B cell (primary cell): ENCODE results near the gene FCER1A. TPM values are rescaled to one million over a fixed set of nuclear protein-coding genes. Genes with fewer than 3 reads are reported as not detected.

Source experiments
- ATAC-seq: fragments of 200-7000 bp; cut with Tn5 transposase; one replicate; pipeline ENCODE4 v1.10.0; 2021; ENCODE audit warnings: low read depth, mild to moderate bottlenecking, moderate number of reproducible peaks, moderate library complexity
- CTCF ChIA-PET: fragments of 350-600 bp; sonication (Branson Sonifier 250); formaldehyde crosslinking; loops from one replicate; lab custom pipeline; 2021; ENCODE audit warnings: antibody characterized with exemption, inconsistent platforms; lab: Charles Lee
- POLR2A ChIA-PET: fragments of 350-600 bp; sonication (Branson Sonifier 250); formaldehyde crosslinking; loops from one replicate; lab custom pipeline; 2021; ENCODE audit warnings: antibody characterized with exemption; lab: Charles Lee
- DNase-seq: peaks from one replicate; pipeline ENCODE4 v3.0.0; 2013
- H2AFZ ChIP-seq: 2 replicates; pipeline ENCODE4 v1.6.1; 2012; ENCODE audit warnings: mild to moderate bottlenecking, low read depth, low read length; ENCODE audit not compliant: insufficient read depth, poor library complexity, severe bottlenecking
- H3K27ac ChIP-seq, 2 donors: 1 replicate in 1 of 2; 2 replicates in 1 of 2; pipeline ENCODE4 v1.5.1; 2012 to 2013; ENCODE audit warnings: low read length in 2 of 2, mild to moderate bottlenecking in 2 of 2, moderate library complexity in 1 of 2
- H3K27me3 ChIP-seq, 4 experiments: fragments of 200-600 bp in 1 of 4; sonication (generic) in 1 of 4; replicated peaks in 1 of 4; 1 replicate in 2 of 4; 2 replicates in 2 of 4; pipeline versions ENCODE4 v1.6.1 to v1.7.0; 2013 to 2016; ENCODE audit warnings: low read length in 3 of 4, mild to moderate bottlenecking in 2 of 4, mixed read lengths in 1 of 4, moderate library complexity in 1 of 4; ENCODE audit not compliant: insufficient read depth in 4 of 4, control insufficient read depth in 3 of 4; ENCODE audit errors: control extremely low read depth in 1 of 4
- H3K36me3 ChIP-seq, 2 experiments: replicated peaks in 1 of 2; 1 replicate in 1 of 2; 2 replicates in 1 of 2; pipeline versions ENCODE4 v1.6.1 to v1.7.1; 2013; ENCODE audit warnings: low read length in 1 of 2; ENCODE audit not compliant: insufficient read depth in 2 of 2, control insufficient read depth in 1 of 2; ENCODE audit errors: control extremely low read depth in 1 of 2, extremely low read depth in 1 of 2
- H3K4me1 ChIP-seq, 2 donors: fragments of 200-600 bp in 1 of 2; sonication (generic) in 1 of 2; 1 replicate in 1 of 2; 2 replicates in 1 of 2; pipeline versions ENCODE4 v1.5.1 to v1.6.1; 2013 to 2017; ENCODE audit warnings: low read length in 2 of 2; ENCODE audit not compliant: control insufficient read depth in 2 of 2, insufficient read depth in 2 of 2
- H3K4me2 ChIP-seq: replicated peaks from 2 replicates; pipeline ENCODE3; 2012; ENCODE audit warnings: mild to moderate bottlenecking, low read depth, low read length; ENCODE audit not compliant: poor library complexity, severe bottlenecking
- H3K4me3 ChIP-seq, 5 experiments: fragments of 200-600 bp in 1 of 5; sonication (generic) in 1 of 5; 1 replicate in 3 of 5; 2 replicates in 2 of 5; pipeline versions ENCODE4 v1.5.1 to v1.7.0; 2011 to 2016; ENCODE audit warnings: low read length in 4 of 5, mild to moderate bottlenecking in 4 of 5, low read depth in 2 of 5, control low read depth in 1 of 5, moderate library complexity in 1 of 5; ENCODE audit not compliant: insufficient read depth in 1 of 5; ENCODE audit errors: control extremely low read depth in 1 of 5, extremely low read depth in 1 of 5
- H3K79me2 ChIP-seq: fragments of 200-600 bp; sonication (generic); one replicate; pipeline ENCODE4 v1.6.0; 2016; ENCODE audit warnings: low read length; ENCODE audit not compliant: control insufficient read depth, insufficient read depth
- H3K9ac ChIP-seq: fragments of 200-600 bp; sonication (generic); 2 replicates; pipeline ENCODE4 v1.6.1; 2017; ENCODE audit warnings: mild to moderate bottlenecking, low read length, moderate library complexity
- H3K9me3 ChIP-seq, 3 donors: one replicate each; pipeline versions ENCODE4 v1.6.1 to v1.7.1; 2013; ENCODE audit warnings: low read length in 2 of 3; ENCODE audit not compliant: control insufficient read depth in 2 of 3, insufficient read depth in 1 of 3; ENCODE audit errors: control extremely low read depth in 1 of 3
- H4K20me1 ChIP-seq: 2 replicates; pipeline ENCODE4 v1.6.0; 2012; ENCODE audit warnings: mild to moderate bottlenecking, low read length; ENCODE audit not compliant: insufficient read depth, control insufficient read depth, poor library complexity, severe bottlenecking
- H3K27ac Mint-ChIP-seq: one replicate; pipeline ENCODE4 v1.8.0; 2021; ENCODE audit warnings: mixed read lengths
- H3K27me3 Mint-ChIP-seq: one replicate; pipeline ENCODE4 v1.8.0; 2021; ENCODE audit warnings: mixed read lengths
- H3K4me1 Mint-ChIP-seq: one replicate; pipeline ENCODE4 v1.8.0; 2021; ENCODE audit warnings: mixed read lengths
- H3K4me3 Mint-ChIP-seq: one replicate; pipeline ENCODE4 v1.8.0; 2021; ENCODE audit warnings: mixed read lengths
- H3K9me3 Mint-ChIP-seq: one replicate; pipeline ENCODE4 v1.8.0; 2022; ENCODE audit warnings: mixed read lengths; ENCODE audit not compliant: insufficient read depth
- CTCF ChIP-seq: fragments of 200-600 bp; IDR thresholded peaks from one replicate; pipeline ENCODE4 v1.8.0; 2022; ENCODE audit warnings: antibody characterized with exemption, mild to moderate bottlenecking
- EZH2 ChIP-seq: IDR thresholded peaks from 2 replicates; pipeline ENCODE4 v1.6.1; 2012; ENCODE audit warnings: borderline replicate concordance, low read depth, mild to moderate bottlenecking, moderate library complexity, low read length; ENCODE audit not compliant: insufficient read depth, poor library complexity, severe bottlenecking
- WGBS: methylation state at CpG from one replicate; pipeline ENCODE4 v1.1.5; 2013; ENCODE audit warnings: missing lambda C conversion rate; ENCODE audit not compliant: insufficient coverage; 5-methylcytosine and 5-hydroxymethylcytosine counted together
- intact Hi-C: fragments of 100-400 bp; cut with micrococcal nuclease; formaldehyde crosslinking; loops from one replicate; pipeline ENCODE4 v1.10.0; 2022
- polyA plus RNA-seq: library from polyadenylated mRNA; depleted of rRNA; stranded (reverse); fragments of >200 nt; gene quantifications from 2 replicates; pipeline ENCODE4 v1.2.3, GENCODE V29; 2012
- total RNA-seq, 2 donors: library from RNA; stranded (reverse); fragments of 120-200 nt in 1 of 2; gene quantifications; 1 replicate in 1 of 2; 2 replicates in 1 of 2; pipeline versions ENCODE4 v1.2.3 to v1.2.4, GENCODE V29; 2013 to 2022

The FCER1A gene
- total and polyA plus RNA-seq, 2 donors (not counting 1 experiment from before 2014, with no cell fraction given) = 0.69 TPM; not detected in 1

- H3K4me1 ChIP-seq = no peaks in the 10 kb centered on the region
- no peak overlapping the region for H3K4me3 ChIP-seq
- peaks cover 0 to 3% (median 1%) of the 10 kb centered on the region in 4 experiments for H3K27me3 ChIP-seq
- ChIA-PET POLR2A (no interaction called here), CTCF (no interaction called here)
- H3K79me2 ChIP-seq = no peaks in the 10 kb centered on the region
- no peaks in the 10 kb centered on the region for H3K36me3 ChIP-seq
- H3K27ac Mint-ChIP-seq = no peak overlapping the region
- no peak overlapping the region for H3K4me2 ChIP-seq
- H3K27me3 Mint-ChIP-seq = peaks cover 23% of the 10 kb centered on the region
- H3K9me3 Mint-ChIP-seq = peaks cover 2% of the 10 kb centered on the region
- no peak overlapping the region for H3K4me3 Mint-ChIP-seq
- H4K20me1 ChIP-seq = no peaks in the 10 kb centered on the region
- no peaks in the 10 kb centered on the region for H3K9me3 ChIP-seq
- DNase-seq (no peak), ATAC-seq (no peak)
- no peak overlapping the region for H3K9ac ChIP-seq
- 75% methylated on average over 1 of the region's 2 CpGs for WGBS
- H3K4me1 Mint-ChIP-seq = no peaks in the 10 kb centered on the region
- H2AFZ ChIP-seq = no peak overlapping the region
- H3K27ac ChIP-seq = no peak overlapping the region
- TF ChIP-seq EZH2 (no peak), CTCF (no peak)
- intact Hi-C loops = no loop called here
Observed at GRCh38 chr1:159352436-159352835, 50.3 kb downstream of the FCER1A start.

Other genes starting within 250 kb of the FCER1A start
- gene AIM2, start 225.6 kb upstream of the FCER1A start, total RNA-seq = 68.4 and 72.1 TPM in 2 replicates
- gene AIM2, start 225.6 kb upstream of the FCER1A start, polyA plus RNA-seq = 14.4 and 40.4 TPM in 2 replicates
- gene CADM3, start 130.7 kb upstream of the FCER1A start, total RNA-seq = 0.32 and 0.39 TPM in 2 replicates
- 0.32 and 0.33 TPM in 2 replicates for gene CADM3, start 130.7 kb upstream of the FCER1A start, polyA plus RNA-seq
- not detected in 2 replicates for gene ACKR1, start 97.5 kb upstream of the FCER1A start, total RNA-seq
- gene ACKR1, start 97.5 kb upstream of the FCER1A start, polyA plus RNA-seq = 0.04 and 0.19 TPM in 2 replicates
- gene OR10J4, start 129.9 kb downstream of the FCER1A start, total RNA-seq = not detected in 2 replicates
- gene OR10J4, start 129.9 kb downstream of the FCER1A start, polyA plus RNA-seq = not detected in 2 replicates
- gene OR10J1, start 137.4 kb downstream of the FCER1A start, total RNA-seq = not detected in 2 replicates
- gene OR10J1, start 137.4 kb downstream of the FCER1A start, polyA plus RNA-seq = not detected in 2 replicates
- not detected in 2 replicates for gene OR10J5, start 233.7 kb downstream of the FCER1A start, total RNA-seq
- not detected in 2 replicates for gene OR10J5, start 233.7 kb downstream of the FCER1A start, polyA plus RNA-seq